ENCODE data around the gene QSER1.
A peak's percentile ranks its signal among the peaks of the same experiment; 100 is the strongest.

Gene QSER1

GRCh38 chr11:32890843-32891656 is 1.6 kb upstream of the QSER1 start:
- DNase-seq (ENCODE audit: low spot score), result no peak

- no peak for DNase-seq (ENCODE audit: low spot score)
Observed at GRCh38 chr11:32891657-32892354, 805 bp upstream of the QSER1 start.

DNA sequence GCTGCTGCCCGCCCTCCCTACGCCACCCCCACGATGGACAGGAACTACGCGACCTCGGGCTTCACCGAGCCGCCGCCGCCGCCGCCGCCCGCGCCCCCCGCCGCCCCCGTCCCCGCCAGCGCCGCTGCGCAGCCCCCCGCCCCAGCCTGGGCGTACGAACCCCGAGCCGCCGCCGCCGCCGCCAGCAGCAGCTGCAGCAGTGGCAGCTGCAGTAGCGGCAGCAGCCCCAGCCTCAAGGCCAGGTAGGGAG is 407 bp downstream of the QSER1 start:
- DNase-seq (ENCODE audit: low spot score), result no peak

DNA sequence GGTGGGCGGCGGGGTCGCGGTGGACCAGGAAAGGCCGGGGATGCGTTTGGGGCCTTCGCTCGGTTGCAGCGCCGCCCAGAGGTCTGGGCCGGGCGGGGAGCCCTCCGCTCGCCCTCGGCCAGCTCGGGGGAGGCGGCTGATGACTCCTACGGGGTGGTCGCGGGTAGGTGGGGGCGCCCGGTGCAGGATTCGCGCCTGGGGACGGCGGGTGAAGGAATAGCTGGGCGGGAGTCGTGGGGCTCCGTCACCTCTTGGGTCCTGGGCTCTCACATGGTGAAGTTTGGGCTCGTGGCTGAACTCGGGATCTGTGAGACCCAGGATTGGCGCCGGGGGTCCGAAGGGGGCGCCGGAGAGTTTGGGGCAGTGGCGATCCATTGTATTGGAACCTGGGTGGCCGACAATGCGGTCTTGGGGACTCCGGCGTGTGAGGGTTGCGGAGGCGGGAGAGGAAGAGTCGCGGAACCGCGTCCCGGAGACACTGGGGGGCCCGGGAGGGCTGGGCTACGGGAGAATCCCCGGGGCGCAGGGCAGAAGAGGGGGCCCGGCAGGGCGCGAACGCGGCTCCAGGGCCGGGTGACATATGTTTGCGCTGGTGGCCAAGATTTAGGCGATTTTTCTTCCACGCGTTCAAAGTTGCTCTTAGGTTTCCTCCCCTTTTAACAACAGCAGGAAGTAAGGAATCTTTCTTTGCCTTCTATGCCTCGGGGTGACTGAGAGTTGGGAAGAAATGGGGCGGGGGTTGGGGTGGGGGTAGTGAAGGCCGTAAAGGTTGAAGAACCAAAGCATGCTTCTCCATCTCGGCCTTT is 935 bp downstream of the QSER1 start:
- peak; percentile 30 for DNase-seq (ENCODE audit: low spot score)

DNA sequence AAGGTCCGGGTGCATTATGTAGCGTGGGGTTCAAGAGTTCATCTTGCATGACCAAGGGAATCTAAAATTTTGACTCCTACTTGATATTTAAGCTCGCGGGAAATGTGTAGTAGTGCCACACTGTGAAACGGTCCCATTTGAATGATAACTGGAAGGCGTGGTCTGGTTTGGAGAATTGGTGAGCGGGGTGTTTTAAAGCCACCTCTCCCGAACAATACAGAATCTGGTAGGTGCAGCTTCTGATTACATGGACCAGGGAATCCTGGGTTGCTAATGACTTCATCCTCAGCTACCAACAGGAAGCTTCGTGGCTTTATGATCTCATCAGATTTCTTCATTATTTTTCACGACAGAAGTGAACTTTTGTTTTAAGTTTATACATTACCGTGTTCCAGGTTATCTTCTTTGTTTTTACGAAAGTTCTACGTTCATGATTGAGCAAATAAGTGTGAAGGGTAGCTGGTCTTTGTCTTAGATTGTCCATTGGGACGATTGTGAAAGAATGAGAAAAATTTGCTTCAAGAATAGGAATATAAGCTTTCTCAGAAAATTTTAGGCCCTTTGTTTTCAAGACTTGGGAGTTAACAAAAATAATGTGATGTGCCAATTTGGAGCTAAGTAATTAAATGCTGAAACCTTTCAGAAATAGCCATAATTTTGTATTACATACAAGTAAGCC is 1.7 kb downstream of the QSER1 start:
- DNase-seq (ENCODE audit: low spot score), result peak; percentile 49

- DNase-seq (ENCODE audit: low spot score), result no peak
Observed at GRCh38 chr11:32894921-32895320, 2.3 kb downstream of the QSER1 start.

DNA sequence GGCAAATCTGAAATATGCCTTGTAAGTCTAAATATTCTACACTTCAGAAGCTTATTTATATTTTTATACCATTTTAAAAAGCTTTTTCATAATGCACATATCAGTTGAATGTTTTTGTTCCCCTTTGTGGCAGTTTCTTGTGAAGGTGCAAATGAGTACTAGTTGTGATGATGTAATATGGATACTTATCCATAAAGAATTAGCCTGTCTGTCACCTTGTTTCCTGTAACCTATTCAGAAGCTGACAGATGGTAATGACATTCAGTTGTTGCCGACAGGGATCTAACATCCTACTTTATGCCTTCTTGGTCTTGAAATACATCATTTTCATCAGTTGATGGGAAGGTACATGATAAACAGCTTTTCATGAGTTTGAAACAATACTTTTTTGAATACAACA is 2.9 kb downstream of the QSER1 start:
- no peak for DNase-seq (ENCODE audit: low spot score)

GRCh38 chr11:32897103-32897502 is 4.5 kb downstream of the QSER1 start:
- no peak for DNase-seq (ENCODE audit: low spot score)

DNA sequence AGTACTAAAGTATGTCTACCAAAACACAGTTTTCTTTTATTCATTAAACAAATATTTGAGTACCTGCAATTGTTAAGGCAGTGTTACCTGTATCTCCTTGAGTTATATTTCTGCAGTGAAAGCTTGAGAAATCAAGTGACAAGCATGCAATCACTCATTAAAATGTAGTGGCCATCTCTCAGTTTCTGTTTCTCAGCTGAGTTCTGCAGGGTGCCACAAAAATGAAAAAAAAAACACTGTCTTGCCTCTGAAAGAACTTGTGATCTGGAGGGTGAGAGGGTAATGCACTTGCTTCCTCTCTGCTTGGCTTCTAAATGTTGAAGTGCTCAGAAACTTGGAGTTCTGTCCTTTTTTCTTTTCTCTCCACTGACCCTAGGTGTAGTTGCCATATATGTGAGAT is 6.8 kb downstream of the QSER1 start:
- DNase-seq (ENCODE audit: low spot score), result no peak

DNA sequence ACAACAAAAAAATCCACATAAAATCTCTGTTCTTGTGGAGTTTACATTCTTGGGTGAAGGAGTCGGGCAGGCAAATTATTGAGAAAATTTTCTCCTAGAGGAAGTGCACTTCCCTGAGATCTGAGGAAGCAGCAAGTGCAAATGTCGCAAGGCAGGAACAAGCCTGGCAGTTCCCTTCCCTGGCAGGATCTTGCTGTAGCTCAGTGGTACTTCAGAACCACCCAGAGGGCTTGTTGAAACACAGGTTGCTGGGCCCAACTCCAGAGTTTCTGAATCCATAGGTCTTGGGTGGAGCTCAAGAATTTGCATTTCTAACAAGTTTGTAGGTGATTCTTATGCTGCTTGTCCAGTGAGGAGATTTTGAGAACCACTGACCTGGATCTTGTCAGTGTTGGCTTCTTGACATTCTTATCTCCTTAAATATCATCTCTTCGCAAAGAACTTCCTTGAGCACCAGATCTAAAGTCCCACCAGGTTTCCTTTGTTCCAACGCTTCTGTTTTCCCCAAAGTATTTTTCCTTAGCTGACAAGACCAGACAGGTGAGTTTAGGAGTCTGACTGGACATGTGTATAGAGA is 9.6 kb downstream of the QSER1 start:
- DNase-seq (ENCODE audit: low spot score), result no peak

DNA sequence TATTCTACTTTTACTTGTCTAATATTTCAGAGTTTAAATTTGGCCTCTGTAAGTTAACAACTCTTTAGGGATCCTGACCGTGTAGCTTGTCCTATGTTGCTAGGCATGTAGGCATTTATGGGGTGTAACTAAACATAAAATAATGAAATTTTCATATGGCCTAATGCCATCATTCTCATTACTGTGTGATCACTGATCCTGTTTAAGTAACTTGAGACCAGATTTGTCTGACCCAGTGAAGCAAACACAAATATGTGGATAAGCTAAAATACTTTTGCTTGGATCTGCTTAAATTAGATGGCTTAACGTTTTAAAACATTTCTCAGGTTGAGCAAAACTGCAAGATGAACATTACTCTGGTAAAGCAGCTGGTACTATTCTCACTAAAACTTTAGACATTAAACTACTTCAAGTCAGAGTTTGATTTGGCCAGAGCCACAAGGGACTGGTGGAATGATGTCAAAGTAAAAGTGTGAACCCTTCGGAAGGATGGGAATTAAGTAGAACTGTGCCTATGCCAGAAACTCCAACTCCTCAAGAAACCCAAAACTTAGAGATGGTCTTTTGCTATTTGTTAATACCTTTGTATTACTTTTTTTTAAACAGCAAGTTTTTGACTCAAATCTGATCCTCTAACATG is 12.5 kb downstream of the QSER1 start:
- DNase-seq (ENCODE audit: low spot score), result no peak

- DNase-seq (ENCODE audit: low spot score), result no peak
Observed at GRCh38 chr11:32908619-32909018, 16.0 kb downstream of the QSER1 start.

- DNase-seq (ENCODE audit: low spot score), result no peak
Observed at GRCh38 chr11:32911413-32911812, 18.8 kb downstream of the QSER1 start.

GRCh38 chr11:32913445-32913844 is 20.8 kb downstream of the QSER1 start:
- no peak for DNase-seq (ENCODE audit: low spot score)

DNA sequence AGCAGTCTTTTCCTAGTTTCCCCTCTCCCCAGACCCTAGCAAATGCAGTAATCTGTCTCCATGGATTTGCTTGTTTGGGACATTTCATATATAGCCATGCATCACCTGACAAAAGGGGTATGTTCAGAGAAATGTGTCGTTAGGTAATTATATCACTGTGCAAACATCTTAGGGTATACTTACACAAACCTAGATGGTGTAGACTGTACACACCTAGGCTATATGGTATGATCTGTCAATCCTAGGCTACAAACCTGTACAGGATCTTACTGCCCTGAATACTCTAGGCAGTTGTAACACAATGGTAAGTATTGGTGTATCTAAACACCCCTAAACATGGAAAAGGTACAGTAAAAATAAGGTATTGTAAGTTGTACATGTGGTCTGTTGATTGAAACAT is 23.8 kb downstream of the QSER1 start:
- DNase-seq (ENCODE audit: low spot score), result no peak

DNA sequence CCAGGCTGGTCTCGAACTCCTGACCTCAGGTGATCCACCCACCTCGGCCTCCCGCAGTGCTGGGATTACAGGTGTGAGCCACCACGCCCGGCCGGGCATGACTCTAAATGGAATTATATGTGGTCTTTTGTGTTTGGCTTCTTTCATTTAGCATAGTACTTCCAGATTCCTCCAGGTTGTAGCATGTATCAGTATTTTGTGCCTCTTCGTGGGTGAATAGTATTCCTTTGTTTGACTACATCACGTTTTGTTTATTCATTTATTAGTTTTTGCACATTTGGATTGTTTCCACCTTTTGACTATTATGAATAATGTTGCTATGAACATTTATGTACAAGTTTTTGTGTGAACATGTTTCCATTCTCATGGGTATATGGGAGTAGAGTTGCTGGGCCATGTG is 24.4 kb downstream of the QSER1 start:
- no peak for DNase-seq (ENCODE audit: low spot score)

GRCh38 chr11:32918427-32918826 is 25.8 kb downstream of the QSER1 start:
- no peak for DNase-seq (ENCODE audit: low spot score)

DNA sequence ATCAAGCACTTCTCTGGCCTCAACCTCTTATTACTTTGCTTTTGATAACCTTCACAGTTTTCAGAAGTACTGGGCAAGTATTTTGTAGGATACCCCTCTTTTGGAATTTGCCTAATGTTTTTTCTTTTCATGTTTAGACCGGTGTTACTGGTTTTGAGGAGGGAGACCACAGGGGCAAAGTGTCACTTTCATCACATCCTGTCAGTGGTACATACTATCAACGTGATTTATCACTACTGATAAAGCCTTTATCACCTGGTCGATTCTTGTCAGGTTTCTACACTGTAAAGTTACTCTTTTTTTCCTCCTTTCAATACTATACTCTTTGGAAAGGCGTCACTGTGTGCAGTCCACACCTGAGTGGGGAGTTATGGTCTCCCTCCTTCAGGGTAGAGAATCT is 26.7 kb downstream of the QSER1 start:
- DNase-seq (ENCODE audit: low spot score), result no peak

GRCh38 chr11:32920570-32920969 is 28.0 kb downstream of the QSER1 start:
- DNase-seq (ENCODE audit: low spot score), result no peak

- DNase-seq (ENCODE audit: low spot score), result no peak
Observed at GRCh38 chr11:32921204-32921603, 28.6 kb downstream of the QSER1 start.

DNA sequence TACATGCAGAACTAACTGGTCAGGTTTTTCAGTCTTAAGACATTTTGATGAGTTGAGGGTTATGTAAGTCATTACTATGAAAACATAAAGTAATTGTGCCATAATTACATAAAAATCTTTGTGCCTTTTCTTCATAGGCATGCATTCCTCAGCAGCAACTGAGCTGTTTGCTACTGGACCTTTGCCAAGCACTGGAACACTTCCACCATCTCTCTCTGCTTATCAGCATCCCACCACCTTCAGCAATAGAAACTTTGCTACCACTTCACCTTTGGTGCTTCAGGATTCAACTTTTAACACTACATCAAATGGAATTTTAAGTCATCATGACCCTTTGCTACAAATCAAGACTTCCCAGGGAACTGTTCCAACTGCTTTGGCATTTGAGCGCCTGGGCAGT is 39.0 kb downstream of the QSER1 start:
- no peak for DNase-seq (ENCODE audit: low spot score)

GRCh38 chr11:32932196-32932595 is 39.6 kb downstream of the QSER1 start:
- no peak for DNase-seq (ENCODE audit: low spot score)

All from activated CD4-positive, alpha-beta T cell treated with anti-CD3 and anti-CD28 coated beads, Interleukin-2, Interleukin-4, amounts not matched to agents 100 ng/mL and 50 ng/mL, durations not matched to agents 16 hours and 8 hours (primary cell).